ENCODE measurements around the gene PRKCA. TPM values are rescaled to one million over a fixed set of nuclear protein-coding genes. Genes with fewer than 3 reads are reported as not detected.

The PRKCA gene
- total RNA-seq, 4 donors from 2014 or later, result 26.0 to 89.0 (median 32.8) TPM

DNA sequence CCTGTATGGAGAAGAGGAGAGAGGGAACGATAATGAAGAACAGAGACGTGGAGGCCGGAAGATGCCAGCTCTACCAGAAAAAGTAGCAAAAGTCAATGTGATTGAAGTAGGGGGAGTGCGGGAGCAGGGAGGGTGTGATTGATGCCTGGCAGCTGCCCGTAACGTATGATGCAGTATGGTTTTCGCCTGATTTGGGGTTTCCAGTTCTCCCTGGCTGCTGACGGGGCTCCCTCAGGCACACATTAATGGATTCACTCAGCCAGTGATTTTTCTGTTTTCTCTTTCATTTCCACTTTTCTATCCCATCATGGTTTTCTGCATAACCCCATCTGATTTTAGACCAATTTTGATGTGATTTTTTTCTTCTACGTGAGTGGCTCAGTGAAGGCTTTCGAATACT, 62.1 kb downstream of the PRKCA start:
- 94 to 96% methylated on average over 8 to 10 of the region's 10 CpGs for WGBS, 2 donors (ENCODE audit: low coverage in 1 of 2)
- ATAC-seq, result no peak

DNA sequence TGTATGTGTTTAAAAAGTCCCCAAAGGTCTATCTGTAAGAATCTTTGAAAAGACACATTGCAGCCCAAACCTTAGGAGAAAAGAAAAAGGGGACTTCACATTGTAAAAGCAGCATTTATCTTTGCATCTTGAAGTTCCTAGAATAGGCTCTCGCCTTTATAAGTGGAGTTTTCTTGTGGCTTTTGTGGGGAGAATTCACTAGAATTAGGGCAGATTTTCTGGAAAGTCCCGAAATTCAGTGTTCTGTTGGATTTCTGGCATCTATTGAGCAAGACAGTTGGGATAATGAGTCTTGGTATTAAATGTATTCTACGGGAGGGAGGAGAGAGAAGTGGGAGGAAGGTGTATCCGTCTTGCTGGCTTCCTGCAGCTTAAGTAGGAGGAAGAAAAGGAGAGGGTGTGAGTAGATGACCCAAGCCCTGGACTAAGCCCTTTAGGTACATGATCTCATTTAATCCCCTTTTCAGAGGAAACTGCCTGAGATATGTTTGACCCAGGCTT, 62.6 kb downstream of the PRKCA start:
- TF ChIP-seq EP300 (IDR thresholded peaks at IDR 0.05) (no peak), POLR2A (IDR thresholded peaks at IDR 0.05) (no peak), CTCF (IDR thresholded peaks at IDR 0.05) (no peak), POLR2AphosphoS5 (IDR thresholded peaks at IDR 0.05) (no peak)
- Histone ChIP-seq H3K27ac (no peak overlapping the region), H3K27me3 (no peaks in the 10 kb centered on the region), H3K4me3 (no peak overlapping the region), H3K36me3 (no peaks in the 10 kb centered on the region), H3K4me1 (peaks cover 0 to 16% (median 0%) of the 10 kb centered on the region in 3 donors), H3K9me3 (no peaks in the 10 kb centered on the region)
- 46 to 60% methylated on average over 4 of the region's 4 CpGs for WGBS, 2 donors (ENCODE audit: low coverage in 1 of 2)
- ATAC-seq, result no peak

More for the DNA sequence above, 62.1 kb downstream of the PRKCA start:
- Histone ChIP-seq H3K4me3 (no peak overlapping the region), H3K27ac (no peak overlapping the region), H3K9me3 (no peaks in the 10 kb centered on the region), H3K27me3 (no peaks in the 10 kb centered on the region), H3K4me1 (peaks cover 0 to 21% (median 0%) of the 10 kb centered on the region in 3 donors), H3K36me3 (no peaks in the 10 kb centered on the region)
- TF ChIP-seq EP300 (IDR thresholded peaks at IDR 0.05) (no peak), CTCF (IDR thresholded peaks at IDR 0.05) (no peak), POLR2A (IDR thresholded peaks at IDR 0.05) (no peak), POLR2AphosphoS5 (IDR thresholded peaks at IDR 0.05) (no peak)

DNA sequence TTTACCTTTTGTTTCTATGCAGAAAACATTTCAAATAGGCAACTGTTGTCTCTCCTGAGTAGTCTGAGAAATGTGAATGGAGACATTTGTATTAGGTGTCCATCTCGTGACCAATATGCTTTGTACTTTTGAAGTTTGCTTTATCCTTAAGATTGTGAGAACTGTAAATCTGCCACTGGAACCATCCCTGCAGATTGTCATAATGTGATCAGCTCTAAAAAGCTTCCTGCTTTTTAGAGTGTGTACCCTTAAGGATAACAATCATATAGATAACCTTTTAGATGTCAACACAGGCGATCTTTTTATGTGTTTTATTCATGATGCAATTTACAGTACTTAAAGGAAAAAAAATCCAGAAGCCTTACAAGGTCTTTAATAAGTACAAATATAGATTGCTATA, 63.5 kb downstream of the PRKCA start:
- Histone ChIP-seq H3K27ac (no peak overlapping the region), H3K9me3 (no peaks in the 10 kb centered on the region), H3K4me3 (no peak overlapping the region), H3K36me3 (no peaks in the 10 kb centered on the region), H3K4me1 (peaks cover 0 to 8% (median 0%) of the 10 kb centered on the region in 3 donors), H3K27me3 (no peaks in the 10 kb centered on the region)
- no peak for TF ChIP-seq POLR2A (IDR thresholded peaks at IDR 0.05)
- TF ChIP-seq POLR2AphosphoS5 (IDR thresholded peaks at IDR 0.05), result no peak
- TF ChIP-seq CTCF (IDR thresholded peaks at IDR 0.05), result no peak
- TF ChIP-seq EP300 (IDR thresholded peaks at IDR 0.05), result no peak
- 72 to 84% methylated on average over 2 of the region's 2 CpGs for WGBS, 2 donors (ENCODE audit: low coverage in 1 of 2)
- ATAC-seq, result no peak

DNA sequence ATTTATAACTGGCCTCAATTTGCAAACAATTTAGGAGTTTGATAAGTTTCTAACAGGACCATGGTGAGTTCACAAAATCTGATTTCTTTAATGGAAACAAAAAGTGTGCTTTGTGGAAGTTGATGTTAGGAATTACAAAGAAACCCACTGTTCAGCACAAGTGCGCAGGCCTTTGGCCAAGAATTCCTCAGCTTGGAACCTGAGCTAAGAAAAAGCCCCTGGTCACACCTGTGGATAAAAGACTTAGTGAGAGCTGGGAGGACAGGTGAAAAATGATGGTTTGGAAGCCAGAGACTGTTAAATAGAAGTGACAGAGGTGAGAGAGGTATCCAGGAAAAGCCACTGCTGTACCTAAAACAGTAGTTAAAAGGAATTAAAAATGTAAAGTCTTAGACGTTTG, 64.7 kb downstream of the PRKCA start:
- no peaks in the 10 kb centered on the region for H3K36me3 ChIP-seq
- ATAC-seq, result no peak
- no peak for TF ChIP-seq EP300 (IDR thresholded peaks at IDR 0.05)
- no peak for TF ChIP-seq POLR2A (IDR thresholded peaks at IDR 0.05)
- TF ChIP-seq POLR2AphosphoS5 (IDR thresholded peaks at IDR 0.05), result no peak
- no peak for TF ChIP-seq CTCF (IDR thresholded peaks at IDR 0.05)
- WGBS, 2 donors (ENCODE audit: low coverage in 1 of 2), result 58 to 83% methylated on average over 1 to 2 of the region's 2 CpGs
- H3K27ac ChIP-seq, result no peak overlapping the region
- H3K4me1 ChIP-seq, result peaks cover 0 to 8% (median 0%) of the 10 kb centered on the region in 3 donors
- H3K27me3 ChIP-seq, result no peaks in the 10 kb centered on the region
- no peak overlapping the region for H3K4me3 ChIP-seq
- H3K9me3 ChIP-seq, result no peaks in the 10 kb centered on the region

DNA sequence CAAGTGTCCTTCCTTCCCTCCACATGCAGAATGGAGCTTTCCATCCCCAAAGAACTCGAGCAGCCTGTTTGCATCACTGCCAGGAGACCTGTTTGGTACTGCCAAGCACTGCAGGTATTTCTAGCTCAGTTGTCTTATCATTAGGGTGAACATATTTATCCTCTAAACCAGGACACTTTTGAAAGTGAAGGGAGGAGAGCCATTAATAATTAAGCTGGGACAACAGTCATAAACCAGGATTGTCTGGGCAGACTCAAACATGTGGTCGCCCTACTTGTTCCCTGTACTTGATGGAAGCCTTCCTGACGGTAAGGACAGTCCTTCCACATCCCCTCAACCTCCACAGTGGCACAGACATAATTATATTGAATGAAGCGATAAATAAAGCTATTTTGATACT, 67.4 kb downstream of the PRKCA start:
- Histone ChIP-seq H3K27ac (no peak overlapping the region), H3K36me3 (no peaks in the 10 kb centered on the region), H3K9me3 (no peaks in the 10 kb centered on the region), H3K27me3 (no peaks in the 10 kb centered on the region), H3K4me3 (no peak overlapping the region), H3K4me1 (no peaks in the 10 kb centered on the region)
- TF ChIP-seq CTCF (IDR thresholded peaks at IDR 0.05) (no peak), EP300 (IDR thresholded peaks at IDR 0.05) (no peak), POLR2A (IDR thresholded peaks at IDR 0.05) (no peak), POLR2AphosphoS5 (IDR thresholded peaks at IDR 0.05) (no peak)
- ATAC-seq, result no peak
- 92 to 95% methylated on average over 4 of the region's 4 CpGs for WGBS, 2 donors (ENCODE audit: low coverage in 1 of 2)

Data from gastroesophageal sphincter (tissue), 4 donors.